AG04450 (cell line): ENCODE results near the gene C2CD4C. TPM values are rescaled to one million over a fixed set of nuclear protein-coding genes. Genes with fewer than 3 reads are reported as not detected.

Experiments
- CTCF ChIA-PET: fragments of 300-600, 350-600 bp; formaldehyde crosslinking; extraction: SDS; loops from one replicate; lab custom pipeline; 2022; ENCODE audit warnings: antibody characterized with exemption, inconsistent platforms; lab: Charles Lee
- POLR2A ChIA-PET: fragments of 350-600 bp; formaldehyde crosslinking; extraction: SDS; loops from one replicate; lab custom pipeline; 2021; ENCODE audit warnings: antibody characterized with exemption, inconsistent platforms; lab: Yijun Ruan, JAX
- DNase-seq: peaks from one replicate; pipeline ENCODE4 v3.0.0-alpha.2; 2011; ENCODE audit warnings: low read depth, low spot score
- H3K27ac ChIP-seq: one replicate; pipeline ENCODE4 v1.5.1; 2012; ENCODE audit warnings: low read depth, low read length, control low read depth
- H3K27me3 ChIP-seq: one replicate; pipeline ENCODE4 v1.6.0; 2012; ENCODE audit warnings: low read length; ENCODE audit not compliant: control insufficient read depth, insufficient read depth
- H3K4me3 ChIP-seq: 2 replicates; pipeline ENCODE4 v1.5.1; 2011; ENCODE audit warnings: mild to moderate bottlenecking, low read depth, low read length, control low read depth
- H3K9me3 ChIP-seq: 2 replicates; pipeline ENCODE4 v1.5.1; 2012; ENCODE audit warnings: low read length; ENCODE audit not compliant: control insufficient read depth, insufficient read depth
- CTCF ChIP-seq: IDR thresholded peaks from 2 replicates; pipeline ENCODE4 v1.5.1; 2011; ENCODE audit warnings: low read depth, low read length, control low read depth, inconsistent platforms
- polyA plus RNA-seq: library from polyadenylated mRNA; depleted of rRNA; stranded (reverse); fragments of >200 nt; gene quantifications from 2 replicates; pipeline ENCODE4 v1.2.3, GENCODE V29; 2011

The C2CD4C gene
- polyA plus RNA-seq, 1 experiment, result 0.05 TPM

GRCh38 chr19:370641-371330 is 38.2 kb downstream of the C2CD4C start:
- H3K27me3 ChIP-seq, result peaks cover 44% of the 10 kb centered on the region
- peaks cover 5% of the 10 kb centered on the region; the same call in 1 of the 2 replicates for H3K9me3 ChIP-seq
- no peak overlapping the region for H3K27ac ChIP-seq
- DNase-seq, result no peak
- ChIA-PET POLR2A (no interaction called here), CTCF (no interaction called here)
- TF ChIP-seq CTCF, result no peak
- no peak overlapping the region for H3K4me3 ChIP-seq

DNA sequence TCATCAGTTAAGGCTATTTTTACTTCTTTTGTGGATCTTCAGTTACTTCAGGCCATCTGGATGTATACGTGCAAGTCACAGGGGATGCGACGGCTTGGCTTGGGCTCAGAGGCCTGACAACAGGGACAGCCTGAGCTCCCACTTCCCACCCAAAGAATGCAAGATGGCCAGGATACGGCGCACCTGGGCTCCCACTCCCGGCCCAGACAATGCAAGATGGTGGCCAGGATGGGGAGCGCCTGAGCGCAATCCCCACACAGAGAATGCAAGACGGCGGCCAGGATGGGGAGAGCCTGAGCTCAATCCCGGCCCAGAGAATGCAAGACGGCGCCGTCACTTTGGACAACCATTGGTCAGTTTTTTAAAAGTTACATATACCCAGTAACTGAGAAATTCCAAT is 39.1 kb downstream of the C2CD4C start:
- TF ChIP-seq CTCF, result no peak
- Histone ChIP-seq H3K4me3 (no peak overlapping the region), H3K27me3 (peaks cover 37% of the 10 kb centered on the region), H3K27ac (no peak overlapping the region), H3K9me3 (peaks cover 5% of the 10 kb centered on the region; the same call in 1 of the 2 replicates)
- ChIA-PET POLR2A (no interaction called here), CTCF (no interaction called here)
- no peak for DNase-seq

GRCh38 chr19:369256-369655 is 39.7 kb downstream of the C2CD4C start:
- H3K27ac ChIP-seq, result no peak overlapping the region
- POLR2A ChIA-PET, result no interaction called here
- peaks cover 34% of the 10 kb centered on the region for H3K27me3 ChIP-seq
- no peak for DNase-seq
- H3K4me3 ChIP-seq, result no peak overlapping the region
- no peak for TF ChIP-seq CTCF
- peaks cover 5% of the 10 kb centered on the region; the same call in 1 of the 2 replicates for H3K9me3 ChIP-seq
- CTCF ChIA-PET, result no interaction called here

GRCh38 chr19:368630-369024 is 40.3 kb downstream of the C2CD4C start:
- CTCF ChIA-PET, result no interaction called here
- no peak for TF ChIP-seq CTCF
- Histone ChIP-seq H3K9me3 (peaks cover 5% of the 10 kb centered on the region; the same call in 1 of the 2 replicates), H3K27ac (no peak overlapping the region), H3K4me3 (no peak overlapping the region), H3K27me3 (peaks cover 27% of the 10 kb centered on the region)
- POLR2A ChIA-PET, result no interaction called here
- DNase-seq, result no peak

- H3K4me3 ChIP-seq, result no peak overlapping the region
- no peak for DNase-seq
- H3K27ac ChIP-seq, result no peak overlapping the region
- ChIA-PET POLR2A (no interaction called here), CTCF (no interaction called here)
- peaks cover 22% of the 10 kb centered on the region for H3K27me3 ChIP-seq
- peaks cover 5% of the 10 kb centered on the region; the same call in 1 of the 2 replicates for H3K9me3 ChIP-seq
- TF ChIP-seq CTCF, result no peak
Measured at GRCh38 chr19:367963-368629, 40.9 kb downstream of the C2CD4C start.
